Measurements from ENCODE around the gene PACS1. TPM values are rescaled to one million over a fixed set of nuclear protein-coding genes. Genes with fewer than 3 reads are reported as not detected.
A peak's percentile ranks its signal among the peaks of the same experiment; 100 is the strongest.
"Not testable (repeated sequence)": the region's sequence is repeated elsewhere in the genome, so short reads cannot be mapped to it uniquely, and the experiment has no call there.

Gene PACS1
- total and polyA plus RNA-seq, 9 donors: 22.4 to 92.9 (median 73.9) TPM

DNA sequence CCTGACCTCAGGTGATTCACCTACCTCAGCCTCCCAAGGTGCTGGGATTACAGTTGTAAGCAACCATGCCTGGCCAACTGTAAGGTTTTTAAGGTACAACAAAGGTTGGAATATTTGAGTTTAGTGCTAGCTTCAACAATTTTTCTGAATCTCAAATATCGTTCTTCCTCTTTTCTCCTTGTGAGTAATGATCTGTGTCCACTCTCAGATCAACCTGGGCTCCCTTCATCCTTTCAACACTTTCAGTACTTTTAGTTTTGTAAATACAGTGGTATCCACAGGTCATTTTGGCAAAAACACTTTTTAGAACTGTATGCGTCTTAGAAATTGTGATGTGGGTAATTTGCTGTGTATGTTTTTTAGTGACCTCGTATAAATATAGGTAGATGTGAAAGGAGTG is 7.9 kb downstream of the PACS1 start:
- Histone ChIP-seq H3K36me3 (no peaks in the 10 kb centered on the region), H3K4me1 (ENCODE audit: insufficient read depth) (peaks cover 5% of the 10 kb centered on the region), H3K9me3 (no peaks in the 10 kb centered on the region), H3K4me3 (no peak overlapping the region), H3K27ac (no peak overlapping the region), H3K27me3 (no peaks in the 10 kb centered on the region)
- 89 to 93% (median 90%) methylated on average over 3 of the region's 3 CpGs for WGBS, 3 donors
- no peak for DNase-seq
- TF ChIP-seq EP300 (IDR thresholded peaks at IDR 0.05) (no peak), POLR2A (IDR thresholded peaks at IDR 0.05) (no peak)
- TF ChIP-seq, protein P1, sequence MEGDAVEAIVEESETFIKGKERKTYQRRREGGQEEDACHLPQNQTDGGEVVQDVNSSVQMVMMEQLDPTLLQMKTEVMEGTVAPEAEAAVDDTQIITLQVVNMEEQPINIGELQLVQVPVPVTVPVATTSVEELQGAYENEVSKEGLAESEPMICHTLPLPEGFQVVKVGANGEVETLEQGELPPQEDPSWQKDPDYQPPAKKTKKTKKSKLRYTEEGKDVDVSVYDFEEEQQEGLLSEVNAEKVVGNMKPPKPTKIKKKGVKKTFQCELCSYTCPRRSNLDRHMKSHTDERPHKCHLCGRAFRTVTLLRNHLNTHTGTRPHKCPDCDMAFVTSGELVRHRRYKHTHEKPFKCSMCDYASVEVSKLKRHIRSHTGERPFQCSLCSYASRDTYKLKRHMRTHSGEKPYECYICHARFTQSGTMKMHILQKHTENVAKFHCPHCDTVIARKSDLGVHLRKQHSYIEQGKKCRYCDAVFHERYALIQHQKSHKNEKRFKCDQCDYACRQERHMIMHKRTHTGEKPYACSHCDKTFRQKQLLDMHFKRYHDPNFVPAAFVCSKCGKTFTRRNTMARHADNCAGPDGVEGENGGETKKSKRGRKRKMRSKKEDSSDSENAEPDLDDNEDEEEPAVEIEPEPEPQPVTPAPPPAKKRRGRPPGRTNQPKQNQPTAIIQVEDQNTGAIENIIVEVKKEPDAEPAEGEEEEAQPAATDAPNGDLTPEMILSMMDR (IDR thresholded peaks at IDR 0.05): no peak
- intact Hi-C loops (cut with DNase I): no loop called here

DNA sequence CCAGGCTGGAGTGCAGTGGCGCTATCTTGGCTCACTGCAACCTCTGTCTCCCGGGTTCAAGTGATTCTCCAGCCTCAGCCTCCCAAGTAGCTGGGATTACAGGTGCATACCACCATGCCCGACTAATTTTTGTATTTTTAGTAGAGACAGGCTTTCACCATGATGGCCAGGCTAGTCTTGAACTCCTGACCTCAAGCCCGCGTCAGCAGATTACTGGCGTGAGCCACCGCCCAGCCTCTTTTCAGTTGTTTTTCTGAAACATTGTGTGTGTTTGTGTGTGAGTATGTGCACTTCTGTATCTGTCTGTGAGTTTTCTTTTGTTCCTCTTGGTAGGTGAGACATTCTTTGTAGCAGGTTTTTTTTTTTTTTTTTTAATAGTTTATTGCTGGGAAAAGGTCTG is 8.9 kb downstream of the PACS1 start:
- H3K4me3 ChIP-seq; H3K27ac ChIP-seq; DNase-seq; H3K36me3 ChIP-seq; intact Hi-C loops (cut with DNase I); H3K4me1 ChIP-seq (ENCODE audit: insufficient read depth); H3K9me3 ChIP-seq; H3K27me3 ChIP-seq: not testable (repeated sequence)
- WGBS, 3 donors: 78 to 82% (median 79%) methylated on average over 7 of the region's 7 CpGs

DNA sequence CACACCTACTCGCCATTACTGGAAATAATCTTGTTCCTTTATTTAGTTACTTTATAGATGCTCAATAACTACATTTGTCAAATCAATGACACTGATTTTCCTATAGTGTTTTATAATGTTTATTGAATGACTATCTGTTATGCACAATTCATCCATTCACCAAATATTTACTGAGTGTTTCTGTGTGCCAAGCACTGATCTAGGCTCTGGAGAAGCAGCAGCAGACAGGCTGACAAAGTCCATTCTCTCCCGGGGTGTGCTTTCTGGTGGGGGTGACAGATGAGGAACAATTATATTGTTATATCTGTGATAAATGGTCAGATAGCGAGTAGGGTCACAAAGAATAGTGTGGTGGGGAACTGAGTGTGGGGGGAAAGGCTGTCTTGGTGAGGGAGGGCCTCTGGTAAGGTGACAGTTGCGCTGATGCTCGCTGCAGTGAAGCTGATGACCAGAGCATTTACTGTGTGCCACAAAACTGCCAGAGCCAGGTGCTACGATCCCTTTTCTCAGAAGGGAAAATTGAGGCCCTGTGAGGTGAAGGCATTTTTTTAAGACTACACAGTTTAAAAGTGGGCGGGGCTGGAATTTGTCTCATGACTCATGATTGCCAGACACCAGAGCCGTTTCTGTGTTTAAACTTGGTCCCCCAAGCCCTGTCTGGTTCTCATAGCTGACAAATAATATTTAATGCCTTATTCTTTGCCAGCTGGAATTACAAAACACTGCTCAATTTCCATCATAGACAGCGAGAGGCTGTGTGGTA is 10.2 kb downstream of the PACS1 start:
- intact Hi-C loops (cut with DNase I): no loop called here
- Histone ChIP-seq H3K4me3 (no peak overlapping the region), H3K9me3 (no peaks in the 10 kb centered on the region), H3K27ac (no peak overlapping the region), H3K4me1 (ENCODE audit: insufficient read depth) (peaks cover 7% of the 10 kb centered on the region), H3K27me3 (no peaks in the 10 kb centered on the region), H3K36me3 (no peaks in the 10 kb centered on the region)
- DNase-seq: peak in 1 of 5 donors; percentile 66
- WGBS, 3 donors: 71 to 74% (median 73%) methylated on average over 9 of the region's 9 CpGs
- no peak for TF ChIP-seq EP300 (IDR thresholded peaks at IDR 0.05)
- no peak for TF ChIP-seq POLR2A (IDR thresholded peaks at IDR 0.05)
- TF ChIP-seq, protein P1 (IDR thresholded peaks at IDR 0.05): no peak

DNA sequence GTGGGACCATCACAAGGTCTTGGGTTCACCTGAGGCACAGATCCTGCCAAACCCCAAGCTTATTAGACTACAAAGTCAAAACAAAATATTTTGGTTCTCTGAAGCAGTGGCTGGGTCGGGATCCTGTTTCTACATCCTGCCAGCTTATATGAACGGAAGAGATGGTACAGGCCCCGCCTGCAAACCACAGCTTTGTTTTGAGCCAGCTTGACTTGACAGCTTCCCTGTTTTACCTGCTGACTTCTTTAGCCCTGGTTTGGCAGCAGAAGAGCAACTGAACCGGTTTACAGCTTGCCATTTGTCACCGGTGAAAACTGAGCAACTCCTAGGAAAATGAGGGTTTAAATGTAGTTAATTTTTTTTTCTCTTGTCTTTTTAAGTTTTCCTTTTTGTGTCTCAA is 11.4 kb downstream of the PACS1 start:
- WGBS, 3 donors: 31 to 39% (median 32%) methylated on average over 5 of the region's 5 CpGs
- intact Hi-C loops (cut with DNase I): no loop called here
- H3K27me3 ChIP-seq: no peaks in the 10 kb centered on the region
- no peaks in the 10 kb centered on the region for H3K36me3 ChIP-seq
- H3K4me1 ChIP-seq (ENCODE audit: insufficient read depth): peaks cover 6% of the 10 kb centered on the region
- no peak overlapping the region for H3K27ac ChIP-seq
- DNase-seq: no peak
- TF ChIP-seq, protein P1 (IDR thresholded peaks at IDR 0.05): no peak
- TF ChIP-seq EP300 (IDR thresholded peaks at IDR 0.05): no peak
- no peak for TF ChIP-seq POLR2A (IDR thresholded peaks at IDR 0.05)
- no peaks in the 10 kb centered on the region for H3K9me3 ChIP-seq
- H3K4me3 ChIP-seq: no peak overlapping the region

DNA sequence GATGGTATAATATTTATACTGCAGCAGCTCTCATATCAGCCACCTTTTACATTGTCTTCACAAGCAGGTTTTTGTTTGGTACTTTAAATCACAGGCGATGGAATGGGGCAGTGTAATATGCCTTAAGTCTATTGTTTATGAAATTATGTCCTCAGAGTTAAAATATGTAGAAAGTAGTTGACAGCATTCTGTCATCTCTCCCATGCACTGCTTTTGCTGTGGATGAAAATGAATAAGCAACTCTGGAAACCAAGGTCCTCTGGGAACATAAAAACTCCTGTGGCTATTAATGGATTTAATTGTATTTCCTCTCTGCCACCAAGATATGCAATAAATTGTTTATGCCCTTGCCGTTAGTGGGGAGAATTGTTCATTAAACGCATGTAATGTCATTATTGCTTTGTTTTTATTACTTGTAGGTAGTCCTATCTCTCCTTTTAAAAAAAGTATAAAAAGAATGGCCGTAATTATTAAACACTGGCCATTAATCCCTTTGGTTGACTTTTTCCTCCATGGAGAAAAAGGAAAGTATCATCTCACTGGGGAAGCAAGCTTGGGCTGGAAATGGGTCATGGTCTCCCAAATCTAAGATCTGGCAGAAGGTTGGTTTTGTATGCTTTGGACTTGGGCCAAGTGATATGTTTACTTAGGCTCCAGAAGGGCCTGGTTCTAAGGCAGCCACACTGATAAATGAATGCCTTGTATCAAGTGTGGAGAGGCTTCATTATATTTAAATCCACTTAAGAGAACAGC is 13.1 kb downstream of the PACS1 start:
- no peak for DNase-seq
- 51 to 64% (median 58%) methylated on average over 4 of the region's 4 CpGs for whole genome bisulfite sequencing, 3 donors
- no peaks in the 10 kb centered on the region for H3K27me3 ChIP-seq
- H3K4me1 ChIP-seq (ENCODE audit: insufficient read depth): peaks cover 4% of the 10 kb centered on the region
- intact Hi-C loops (cut with DNase I): no loop called here
- H3K4me3 ChIP-seq: no peak overlapping the region
- H3K36me3 ChIP-seq: no peaks in the 10 kb centered on the region
- no peaks in the 10 kb centered on the region for H3K9me3 ChIP-seq
- no peak overlapping the region for H3K27ac ChIP-seq
- TF ChIP-seq, protein P1 (IDR thresholded peaks at IDR 0.05): no peak
- TF ChIP-seq EP300 (IDR thresholded peaks at IDR 0.05) (no peak), POLR2A (IDR thresholded peaks at IDR 0.05) (no peak)

Measured in ovary (tissue), 9 donors.